ENCODE data around the gene SLC66A1. TPM values are rescaled to one million over a fixed set of nuclear protein-coding genes. Genes with fewer than 3 reads are reported as not detected.
A peak's percentile ranks its signal among the peaks of the same experiment; 100 is the strongest.

SLC66A1 gene
- total RNA-seq, 1 experiment from 2014 or later: 22.5 TPM

- no peaks in the 10 kb centered on the region for H4K20me1 ChIP-seq (ENCODE audit: control insufficient read depth, insufficient read depth, insufficient read length)
- no peak overlapping the region for H2BK5ac ChIP-seq (ENCODE audit: insufficient read length, low read length)
- H3K18ac ChIP-seq (ENCODE audit: insufficient read length, low read depth, low read length): no peak overlapping the region
- Mint-ChIP-seq H3K36me3 (ENCODE audit: insufficient read depth in 1 of 3, low read depth in 3 of 3) (peaks cover 19 to 41% (median 25%) of the 10 kb centered on the region in 3 experiments), H3K27me3 (ENCODE audit: low read depth) (no peaks in the 10 kb centered on the region), H3K9me3 (no peaks in the 10 kb centered on the region), H3K4me1 (no peaks in the 10 kb centered on the region), H3K4me3 (peak overlapping the region in 1 of 2 experiments; percentile 14; a peak in 1 of 5 replicates), H3K27ac (no peak overlapping the region; a peak in 3 of 7 replicates)
- no peaks in the 10 kb centered on the region for H3K4me1 ChIP-seq (ENCODE audit: insufficient read depth, low read length)
- no peak overlapping the region for H3K4me2 ChIP-seq (ENCODE audit: insufficient read depth, insufficient read length, low read length)
- H3K23ac ChIP-seq (ENCODE audit: insufficient read length, low read depth, low read length): no peak overlapping the region
- H3K79me2 ChIP-seq (ENCODE audit: insufficient read depth, low read length): peaks cover 2% of the 10 kb centered on the region; the same call in 1 of the 2 replicates
- no CpG with 5 or more reads among the region's 15 CpGs for WGBS (ENCODE audit: extremely low coverage, insufficient read length, low lambda C conversion rate)
- H3K23me2 ChIP-seq (ENCODE audit: insufficient read length, low read depth, low read length, poor library complexity, severe bottlenecking): no peaks in the 10 kb centered on the region
- peaks cover 10% of the 10 kb centered on the region for H3K79me1 ChIP-seq (ENCODE audit: insufficient read depth, low read depth, low read length, poor library complexity, severe bottlenecking)
- no peak for DNase-seq
- H3K14ac ChIP-seq (ENCODE audit: insufficient read depth, low read length): no peak overlapping the region
- H3K4ac ChIP-seq (ENCODE audit: low read depth, low read length): no peak overlapping the region
- H3K27ac ChIP-seq (ENCODE audit: insufficient read length, low read depth, low read length): no peak overlapping the region
- no peak overlapping the region for H3K56ac ChIP-seq (ENCODE audit: insufficient read length, low read depth, low read length)
- TF ChIP-seq, protein P1, sequence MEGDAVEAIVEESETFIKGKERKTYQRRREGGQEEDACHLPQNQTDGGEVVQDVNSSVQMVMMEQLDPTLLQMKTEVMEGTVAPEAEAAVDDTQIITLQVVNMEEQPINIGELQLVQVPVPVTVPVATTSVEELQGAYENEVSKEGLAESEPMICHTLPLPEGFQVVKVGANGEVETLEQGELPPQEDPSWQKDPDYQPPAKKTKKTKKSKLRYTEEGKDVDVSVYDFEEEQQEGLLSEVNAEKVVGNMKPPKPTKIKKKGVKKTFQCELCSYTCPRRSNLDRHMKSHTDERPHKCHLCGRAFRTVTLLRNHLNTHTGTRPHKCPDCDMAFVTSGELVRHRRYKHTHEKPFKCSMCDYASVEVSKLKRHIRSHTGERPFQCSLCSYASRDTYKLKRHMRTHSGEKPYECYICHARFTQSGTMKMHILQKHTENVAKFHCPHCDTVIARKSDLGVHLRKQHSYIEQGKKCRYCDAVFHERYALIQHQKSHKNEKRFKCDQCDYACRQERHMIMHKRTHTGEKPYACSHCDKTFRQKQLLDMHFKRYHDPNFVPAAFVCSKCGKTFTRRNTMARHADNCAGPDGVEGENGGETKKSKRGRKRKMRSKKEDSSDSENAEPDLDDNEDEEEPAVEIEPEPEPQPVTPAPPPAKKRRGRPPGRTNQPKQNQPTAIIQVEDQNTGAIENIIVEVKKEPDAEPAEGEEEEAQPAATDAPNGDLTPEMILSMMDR (conservative IDR thresholded peaks at IDR 0.05): no peak
- no peak overlapping the region for H4K91ac ChIP-seq (ENCODE audit: insufficient read length, low read depth, low read length)
- no peaks in the 10 kb centered on the region for H3K27me3 ChIP-seq (ENCODE audit: insufficient read depth, low read length)
- no peak overlapping the region for H2BK15ac ChIP-seq (ENCODE audit: low read depth, low read length)
- H2BK120ac ChIP-seq (ENCODE audit: low read depth, low read length, poor library complexity, severe bottlenecking): no peak overlapping the region
- H4K8ac ChIP-seq (replicated peaks; ENCODE audit: insufficient read length, low read depth, low read length): no peak overlapping the region
- H3T11ph ChIP-seq (ENCODE audit: low read length): no peak overlapping the region
- H2BK20ac ChIP-seq (ENCODE audit: low read depth, low read length, poor library complexity, severe bottlenecking): no peak overlapping the region
- H3K9ac ChIP-seq (ENCODE audit: extremely low read depth, insufficient read length, low read length): no peak overlapping the region
- no peaks in the 10 kb centered on the region for H3K9me3 ChIP-seq (ENCODE audit: control insufficient read depth, low read depth, low read length)
- H2AFZ ChIP-seq (ENCODE audit: low read length): no peak overlapping the region
- no peak overlapping the region for H4K5ac ChIP-seq (ENCODE audit: insufficient read length, low read depth, low read length)
- H2AK5ac ChIP-seq (ENCODE audit: insufficient read length, low read length): no peak overlapping the region
- no peak overlapping the region for H2BK12ac ChIP-seq (ENCODE audit: insufficient read length, low read depth, low read length)
Measured at GRCh38 chr1:19373211-19374082, 61.3 kb downstream of the SLC66A1 start.
